GM12864 (cell line): ENCODE data around the gene GATAD1.

Source experiments
- DNase-seq: peaks from one replicate; pipeline ENCODE4 v3.0.0-alpha.2; 2011; ENCODE audit warnings: low read depth
- H3K4me3 ChIP-seq: 2 replicates; pipeline ENCODE4 v1.5.1; 2011; ENCODE audit warnings: mild to moderate bottlenecking, low read depth, low read length, control low read depth
- TF ChIP-seq, protein P1 (sequence below): IDR thresholded peaks from 2 replicates; pipeline ENCODE4 v1.5.1; 2011; ENCODE audit warnings: low read depth, mild to moderate bottlenecking, moderate library complexity, low read length, control low read depth, inconsistent platforms; ENCODE audit errors: missing control alignments

Gene GATAD1

DNA sequence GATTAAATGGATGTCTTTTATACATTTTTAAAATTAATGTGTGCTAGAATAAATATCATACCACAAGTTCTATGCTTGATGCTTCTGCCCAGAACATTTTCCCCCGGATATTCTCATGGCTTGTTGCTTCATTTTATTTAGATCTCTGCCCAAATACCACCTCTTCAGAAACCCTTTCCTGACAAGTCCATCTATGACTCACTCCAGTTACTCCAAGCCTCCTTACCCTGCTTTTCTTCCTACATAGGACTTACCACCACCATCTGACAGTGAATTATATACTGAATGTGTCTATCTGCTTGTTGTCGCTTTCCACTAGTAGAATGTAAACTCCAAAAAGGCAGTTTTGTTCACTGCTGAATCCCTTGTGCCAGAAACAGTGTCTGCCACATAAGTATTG is 49.6 kb downstream of the GATAD1 start:
- H3K4me3 ChIP-seq: no peak overlapping the region
- TF ChIP-seq, protein P1, sequence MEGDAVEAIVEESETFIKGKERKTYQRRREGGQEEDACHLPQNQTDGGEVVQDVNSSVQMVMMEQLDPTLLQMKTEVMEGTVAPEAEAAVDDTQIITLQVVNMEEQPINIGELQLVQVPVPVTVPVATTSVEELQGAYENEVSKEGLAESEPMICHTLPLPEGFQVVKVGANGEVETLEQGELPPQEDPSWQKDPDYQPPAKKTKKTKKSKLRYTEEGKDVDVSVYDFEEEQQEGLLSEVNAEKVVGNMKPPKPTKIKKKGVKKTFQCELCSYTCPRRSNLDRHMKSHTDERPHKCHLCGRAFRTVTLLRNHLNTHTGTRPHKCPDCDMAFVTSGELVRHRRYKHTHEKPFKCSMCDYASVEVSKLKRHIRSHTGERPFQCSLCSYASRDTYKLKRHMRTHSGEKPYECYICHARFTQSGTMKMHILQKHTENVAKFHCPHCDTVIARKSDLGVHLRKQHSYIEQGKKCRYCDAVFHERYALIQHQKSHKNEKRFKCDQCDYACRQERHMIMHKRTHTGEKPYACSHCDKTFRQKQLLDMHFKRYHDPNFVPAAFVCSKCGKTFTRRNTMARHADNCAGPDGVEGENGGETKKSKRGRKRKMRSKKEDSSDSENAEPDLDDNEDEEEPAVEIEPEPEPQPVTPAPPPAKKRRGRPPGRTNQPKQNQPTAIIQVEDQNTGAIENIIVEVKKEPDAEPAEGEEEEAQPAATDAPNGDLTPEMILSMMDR: no peak
- DNase-seq: no peak

GRCh38 chr7:92498557-92498956 is 51.3 kb downstream of the GATAD1 start:
- no peak overlapping the region for H3K4me3 ChIP-seq
- TF ChIP-seq, protein P1: no peak
- no peak for DNase-seq

- TF ChIP-seq, protein P1: no peak
- no peak overlapping the region for H3K4me3 ChIP-seq
- no peak for DNase-seq
Measured at GRCh38 chr7:92503767-92504166, 56.5 kb downstream of the GATAD1 start.

GRCh38 chr7:92504563-92504962 is 57.3 kb downstream of the GATAD1 start:
- TF ChIP-seq, protein P1: no peak
- DNase-seq: no peak

GRCh38 chr7:92506363-92506762 is 59.1 kb downstream of the GATAD1 start:
- H3K4me3 ChIP-seq: no peak overlapping the region
- no peak for DNase-seq
- TF ChIP-seq, protein P1: no peak

More at GRCh38 chr7:92504563-92504962, 57.3 kb downstream of the GATAD1 start:
- no peak overlapping the region for H3K4me3 ChIP-seq

GRCh38 chr7:92508946-92509345 is 61.7 kb downstream of the GATAD1 start:
- no peak for DNase-seq

More at GRCh38 chr7:92508946-92509345, 61.7 kb downstream of the GATAD1 start:
- TF ChIP-seq, protein P1: no peak
- no peak overlapping the region for H3K4me3 ChIP-seq
